HG03520 (cell line): Measurements from ENCODE around the gene CSGALNACT2.

Experiments
- ATAC-seq: cut with Tn5 transposase; IDR thresholded peaks from one replicate; pipeline ENCODE4 v1.9.1; 2021; ENCODE audit warnings: mild to moderate bottlenecking, moderate library complexity; ENCODE audit not compliant: unreplicated experiment

The CSGALNACT2 gene

DNA sequence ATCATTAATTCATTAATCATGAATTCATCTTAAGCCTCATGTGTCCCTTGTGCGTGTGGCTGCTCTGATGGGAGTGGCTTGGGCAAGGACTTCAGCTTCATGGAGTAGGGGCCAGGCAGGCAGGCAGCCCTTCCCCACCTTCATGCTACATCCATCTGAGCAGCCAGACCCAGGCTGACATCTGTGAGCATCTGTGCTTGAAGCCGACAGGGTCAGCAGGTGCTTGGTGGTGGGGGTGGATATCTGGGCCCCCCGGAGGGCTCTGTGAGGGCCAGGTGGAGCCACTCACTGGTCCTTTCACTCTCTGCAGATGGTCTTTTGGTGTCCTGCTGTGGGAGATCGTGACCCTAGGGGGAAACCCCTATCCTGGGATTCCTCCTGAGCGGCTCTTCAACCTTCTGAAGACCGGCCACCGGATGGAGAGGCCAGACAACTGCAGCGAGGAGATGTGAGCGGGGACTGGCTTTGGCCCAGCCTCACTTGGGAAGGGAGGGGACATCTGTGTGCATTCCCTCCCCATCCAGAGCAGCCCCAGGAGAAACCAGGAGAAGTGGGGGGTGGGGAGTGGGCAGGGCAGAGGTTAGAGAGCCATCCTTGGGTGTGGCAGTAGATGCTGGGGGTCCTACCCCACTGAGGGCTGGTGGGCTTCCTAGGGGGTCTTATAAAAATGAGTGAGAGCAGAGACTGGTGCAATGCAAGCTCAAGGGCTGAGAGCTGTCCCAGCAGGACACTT is 14.7 kb upstream of the CSGALNACT2 start:
- ATAC-seq, result no peak

GRCh38 chr10:43124094-43124521 is 14.1 kb upstream of the CSGALNACT2 start:
- no peak for ATAC-seq

DNA sequence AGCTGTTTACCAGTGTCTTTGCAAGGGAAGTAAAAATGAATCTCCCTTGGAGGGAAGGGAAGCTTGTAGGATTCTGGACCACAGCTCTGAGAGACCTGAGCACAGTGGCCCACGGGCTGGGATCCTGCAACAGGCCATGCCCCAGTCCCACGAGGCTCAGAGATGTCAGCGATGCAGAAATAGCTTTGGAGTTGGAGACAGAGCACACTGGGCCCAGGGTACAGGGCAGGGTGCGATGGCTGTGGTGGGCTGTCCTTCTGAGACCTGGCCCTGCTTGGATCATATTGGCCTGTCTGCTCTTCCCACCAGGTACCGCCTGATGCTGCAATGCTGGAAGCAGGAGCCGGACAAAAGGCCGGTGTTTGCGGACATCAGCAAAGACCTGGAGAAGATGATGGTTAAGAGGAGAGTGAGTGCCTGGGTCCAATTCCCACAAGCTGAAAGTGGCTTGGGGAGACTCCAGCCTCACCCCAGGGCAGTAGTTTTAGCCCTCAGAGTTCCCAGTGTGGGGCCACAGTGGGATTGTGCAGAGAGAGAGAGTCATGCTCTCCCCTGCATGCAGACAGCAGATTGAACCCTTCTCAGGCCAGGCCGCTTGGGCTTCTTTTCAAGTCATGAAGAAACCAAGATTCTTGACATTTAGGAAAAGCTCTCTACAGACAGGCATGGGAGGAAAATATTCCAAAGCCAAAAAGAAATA is 13.5 kb upstream of the CSGALNACT2 start:
- no peak for ATAC-seq

DNA sequence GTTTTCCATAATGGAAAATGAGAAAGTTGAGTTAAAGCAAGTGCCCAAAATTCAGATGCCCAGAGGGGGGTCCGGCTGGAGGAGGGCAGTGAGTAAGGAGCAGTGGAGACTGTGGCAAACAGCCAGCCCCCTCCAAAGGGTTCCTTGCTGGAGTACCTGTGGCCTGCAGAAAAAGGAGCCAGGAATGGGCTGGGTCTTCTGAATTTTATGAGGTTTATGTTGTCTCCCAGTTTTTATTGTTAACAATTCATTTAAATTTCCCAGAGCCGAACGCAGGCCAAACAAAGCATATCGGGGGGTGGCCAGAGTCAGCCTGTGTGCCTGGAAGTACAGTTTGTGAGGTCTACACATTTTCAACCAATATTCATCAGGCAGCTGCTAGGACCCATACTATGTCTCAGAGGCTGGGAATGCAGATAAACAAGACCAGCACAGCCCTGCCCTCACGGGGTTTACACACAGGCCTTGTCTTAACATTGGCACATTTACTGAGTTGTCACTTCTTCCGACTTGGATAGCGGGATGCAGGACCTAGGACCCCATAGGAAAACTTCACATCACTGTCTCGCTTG is 12.9 kb upstream of the CSGALNACT2 start:
- no peak for ATAC-seq

GRCh38 chr10:43125881-43126731 is 12.1 kb upstream of the CSGALNACT2 start:
- ATAC-seq, result no peak

GRCh38 chr10:43126759-43127424 is 11.4 kb upstream of the CSGALNACT2 start:
- ATAC-seq, result no peak

DNA sequence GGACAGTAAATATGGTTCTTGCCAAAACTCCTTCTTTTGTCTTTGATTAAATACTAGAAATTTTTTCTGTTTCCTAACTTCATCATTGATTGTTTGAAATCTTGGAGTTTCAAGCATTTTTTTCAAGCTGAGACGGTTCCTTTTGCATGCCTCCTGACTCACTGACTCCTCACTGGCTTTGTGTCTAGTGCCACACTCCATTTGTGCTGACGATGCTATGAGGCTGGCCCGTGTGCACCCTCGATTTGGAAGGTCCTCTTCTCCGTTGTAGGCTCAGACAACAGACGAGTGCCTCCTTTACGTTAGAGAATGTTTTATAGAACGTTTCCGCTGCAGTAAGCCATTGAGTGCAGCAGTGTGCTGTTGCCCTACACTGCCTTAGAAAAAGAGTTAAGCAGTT is 10.8 kb upstream of the CSGALNACT2 start:
- ATAC-seq, result no peak

DNA sequence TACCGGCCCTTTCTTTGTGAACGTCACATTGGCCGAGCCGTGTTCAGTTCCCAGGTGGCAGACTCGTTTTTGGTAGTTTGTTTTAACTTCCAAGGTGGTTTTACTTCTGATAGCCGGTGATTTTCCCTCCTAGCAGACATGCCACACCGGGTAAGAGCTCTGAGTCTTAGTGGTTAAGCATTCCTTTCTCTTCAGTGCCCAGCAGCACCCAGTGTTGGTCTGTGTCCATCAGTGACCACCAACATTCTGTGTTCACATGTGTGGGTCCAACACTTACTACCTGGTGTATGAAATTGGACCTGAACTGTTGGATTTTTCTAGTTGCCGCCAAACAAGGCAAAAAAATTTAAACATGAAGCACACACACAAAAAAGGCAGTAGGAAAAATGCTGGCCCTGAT is 9.9 kb upstream of the CSGALNACT2 start:
- no peak for ATAC-seq

DNA sequence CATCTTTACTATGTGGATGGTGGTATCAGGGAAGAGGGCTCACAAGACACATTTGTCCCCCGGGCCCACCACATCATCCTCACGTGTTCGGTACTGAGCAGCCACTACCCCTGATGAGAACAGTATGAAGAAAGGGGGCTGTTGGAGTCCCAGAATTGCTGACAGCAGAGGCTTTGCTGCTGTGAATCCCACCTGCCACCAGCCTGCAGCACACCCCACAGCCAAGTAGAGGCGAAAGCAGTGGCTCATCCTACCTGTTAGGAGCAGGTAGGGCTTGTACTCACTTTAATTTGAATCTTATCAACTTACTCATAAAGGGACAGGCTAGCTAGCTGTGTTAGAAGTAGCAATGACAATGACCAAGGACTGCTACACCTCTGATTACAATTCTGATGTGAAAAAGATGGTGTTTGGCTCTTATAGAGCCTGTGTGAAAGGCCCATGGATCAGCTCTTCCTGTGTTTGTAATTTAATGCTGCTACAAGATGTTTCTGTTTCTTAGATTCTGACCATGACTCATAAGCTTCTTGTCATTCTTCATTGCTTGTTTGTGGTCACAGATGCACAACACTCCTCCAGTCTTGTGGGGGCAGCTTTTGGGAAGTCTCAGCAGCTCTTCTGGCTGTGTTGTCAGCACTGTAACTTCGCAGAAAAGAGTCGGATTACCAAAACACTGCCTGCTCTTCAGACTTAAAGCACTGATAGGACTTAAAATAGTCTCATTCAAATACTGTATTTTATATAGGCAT is 9.1 kb upstream of the CSGALNACT2 start:
- ATAC-seq, result peak; percentile 69

DNA sequence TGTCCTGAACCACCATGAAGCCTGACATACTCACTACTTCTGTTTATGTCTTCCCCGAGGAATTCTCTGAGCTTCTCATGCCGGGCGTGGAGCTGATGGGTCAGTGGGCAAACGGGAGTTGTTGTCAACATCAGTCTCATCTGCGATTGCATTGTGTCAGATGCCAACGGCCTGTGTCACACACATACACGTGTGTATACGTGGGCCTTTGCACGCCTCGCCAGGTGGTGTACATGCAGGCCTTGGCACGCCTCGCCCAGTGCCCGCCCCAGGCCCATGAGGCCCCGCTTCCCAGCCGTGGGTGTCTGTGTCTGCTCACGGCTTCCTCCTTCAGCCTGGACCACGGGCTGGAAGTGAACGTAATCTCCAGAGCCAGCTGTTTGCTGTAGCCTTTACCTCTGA is 7.5 kb upstream of the CSGALNACT2 start:
- ATAC-seq, result no peak

DNA sequence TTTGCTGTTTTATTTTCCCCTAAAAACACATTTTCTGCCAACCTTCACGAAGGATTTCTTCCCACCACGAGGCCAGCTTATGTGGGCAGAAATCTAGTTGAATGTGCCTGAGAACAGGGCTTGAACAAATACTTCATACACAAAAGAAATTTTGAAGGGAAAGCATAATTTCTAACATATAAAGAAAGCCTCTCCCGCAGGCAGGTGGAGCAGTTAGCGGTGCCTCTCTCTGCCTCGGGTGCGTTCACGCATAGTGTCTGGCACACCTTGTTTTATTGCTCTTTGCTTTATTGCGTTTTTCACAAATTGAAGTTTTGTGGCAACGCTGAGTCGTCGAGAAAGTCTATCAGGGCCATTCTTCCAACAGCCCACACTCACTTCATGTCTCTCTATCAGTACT is 7.0 kb upstream of the CSGALNACT2 start:
- no peak for ATAC-seq

GRCh38 chr10:43131906-43132305 is 6.3 kb upstream of the CSGALNACT2 start:
- no peak for ATAC-seq

DNA sequence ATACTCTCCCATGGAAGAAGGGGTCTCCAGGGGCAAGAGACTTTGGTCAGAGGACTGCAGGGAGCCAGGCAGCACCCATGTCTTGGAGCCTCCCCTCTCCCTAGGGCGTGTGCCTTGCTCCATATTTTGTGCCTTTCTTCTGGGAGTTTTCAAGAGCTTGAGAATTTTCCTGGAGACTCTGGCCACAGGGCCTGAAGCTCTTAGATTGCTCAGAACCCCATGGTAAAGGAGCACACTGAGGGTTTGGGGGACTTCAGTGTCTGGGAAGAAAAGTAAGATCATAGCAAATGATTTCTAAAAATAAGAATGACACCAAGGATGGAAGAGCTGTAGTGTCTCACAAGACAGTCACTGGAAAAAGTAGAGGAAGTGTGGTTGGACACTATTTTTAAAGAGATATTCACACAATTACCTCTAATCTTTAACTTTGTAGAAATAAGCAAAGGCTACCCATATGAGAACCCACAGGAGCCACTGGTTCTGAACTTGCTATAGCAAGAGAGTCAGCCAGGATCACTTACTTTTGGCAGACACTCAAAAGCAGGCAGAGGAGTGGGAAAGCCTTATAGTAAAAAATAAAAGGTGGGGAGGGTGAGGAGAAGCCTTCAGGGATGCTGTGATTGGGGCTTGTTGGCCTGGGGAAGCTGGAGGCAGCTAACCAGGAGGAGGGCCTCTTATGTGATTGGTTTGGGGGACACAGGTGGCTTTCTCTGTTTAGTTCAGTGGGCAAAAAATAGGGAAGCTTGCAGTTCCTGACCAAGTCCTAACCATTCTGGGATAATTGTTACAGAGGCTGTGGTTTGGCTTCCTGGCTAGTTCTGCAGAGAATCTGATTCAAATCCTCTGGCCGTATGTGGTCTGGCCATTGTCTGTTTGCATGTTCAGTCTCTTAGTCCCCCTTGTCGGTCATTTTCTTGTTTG is 5.1 kb upstream of the CSGALNACT2 start:
- ATAC-seq, result no peak

- ATAC-seq, result no peak
Observed at GRCh38 chr10:43134126-43134905, 3.9 kb upstream of the CSGALNACT2 start.

DNA sequence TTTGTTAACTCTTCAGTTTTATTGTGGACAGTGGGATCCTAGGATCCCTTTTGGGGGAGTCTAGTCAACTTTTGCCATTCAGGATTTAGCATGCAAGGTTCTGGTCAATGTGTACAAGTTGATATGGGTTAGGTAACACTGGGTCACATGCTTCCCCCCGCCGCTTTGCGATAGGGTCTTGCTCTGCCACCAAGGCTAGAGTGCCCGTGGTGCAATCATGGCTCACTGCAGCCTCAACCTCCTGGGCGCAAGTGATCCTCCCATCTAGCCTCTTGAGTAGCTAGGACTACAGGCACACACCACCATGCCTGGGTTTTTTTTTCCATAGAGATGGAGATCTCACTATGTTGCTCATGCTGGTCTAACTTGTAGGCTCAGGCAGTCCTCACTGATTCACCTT is 3.2 kb upstream of the CSGALNACT2 start:
- ATAC-seq, result no peak

DNA sequence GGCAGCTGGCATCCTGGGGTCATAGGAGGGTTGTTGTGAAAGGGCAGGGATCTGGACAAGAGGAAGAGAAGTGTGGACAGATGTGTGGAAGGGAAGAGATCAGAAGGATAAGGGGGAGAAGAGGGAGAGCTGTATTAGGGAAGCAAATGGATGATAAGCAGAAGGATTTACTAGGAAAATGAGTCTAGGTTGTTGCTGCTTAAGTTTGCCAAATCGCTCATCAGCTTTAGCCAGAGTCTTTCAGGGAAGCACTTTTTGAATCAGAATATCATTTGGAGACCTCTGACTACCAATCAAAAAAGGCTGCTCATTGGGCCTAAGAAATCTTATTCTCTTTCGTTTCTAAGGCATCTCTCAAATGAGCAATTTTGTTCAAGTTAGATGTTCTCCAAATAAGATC is 2.6 kb upstream of the CSGALNACT2 start:
- no peak for ATAC-seq

DNA sequence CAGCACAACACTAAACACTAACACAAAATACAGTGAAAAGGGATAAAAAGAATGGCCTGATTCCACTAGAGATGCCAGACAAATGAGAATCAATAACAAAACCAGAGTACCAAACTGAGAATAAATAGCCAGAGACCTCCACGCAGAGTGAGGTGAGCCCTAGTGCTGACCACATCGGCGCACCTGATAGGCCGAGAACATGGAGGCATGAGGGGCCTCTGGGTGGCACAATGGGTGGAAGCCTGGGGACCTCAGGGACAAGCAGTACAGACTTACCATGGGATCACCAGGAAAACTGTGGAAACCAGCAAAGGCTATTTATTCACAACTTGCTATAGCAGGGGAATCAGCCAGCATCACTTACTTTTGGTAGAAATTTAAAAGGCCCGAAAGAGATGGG is 1.8 kb upstream of the CSGALNACT2 start:
- no peak for ATAC-seq

DNA sequence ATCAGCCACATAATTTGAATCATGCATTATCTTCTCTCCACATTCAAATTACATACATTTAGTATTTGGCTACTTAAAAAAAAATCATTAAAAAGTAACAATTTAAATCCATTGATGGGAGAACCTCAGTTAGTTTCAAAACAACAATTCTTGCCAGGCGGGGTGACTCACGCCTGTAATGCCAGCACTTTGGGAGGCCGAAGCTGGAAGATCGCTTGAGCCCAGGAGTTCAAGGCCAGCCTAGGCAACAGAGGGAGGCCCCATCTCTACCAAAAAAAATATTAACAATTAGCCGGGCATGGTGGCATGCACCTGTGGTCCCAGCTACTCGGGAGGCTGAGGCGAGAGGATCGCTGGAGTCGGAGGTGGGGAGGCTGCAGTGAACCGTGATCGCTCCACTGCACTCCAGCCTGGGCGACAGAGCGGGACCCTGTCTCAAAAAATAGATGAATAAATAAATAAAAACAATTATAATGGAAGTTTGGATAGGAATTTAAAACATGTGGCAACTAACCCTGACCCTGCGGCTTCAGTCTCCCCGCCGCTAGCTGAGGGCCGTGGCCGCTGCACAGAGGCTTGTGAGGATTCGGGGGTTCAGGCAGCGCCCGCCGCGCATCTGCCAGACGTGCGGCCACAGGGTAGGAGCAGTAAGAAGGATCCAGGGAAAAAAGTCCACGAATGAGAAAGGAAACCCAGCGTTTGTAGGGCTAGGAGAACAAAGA is 1.1 kb upstream of the CSGALNACT2 start:
- no peak for ATAC-seq
